Measurements from ENCODE around the gene ZNF366.

The ZNF366 gene

GRCh38 chr5:72487177-72487576, 20.0 kb downstream of the ZNF366 start:
- no peak for DNase-seq

DNA sequence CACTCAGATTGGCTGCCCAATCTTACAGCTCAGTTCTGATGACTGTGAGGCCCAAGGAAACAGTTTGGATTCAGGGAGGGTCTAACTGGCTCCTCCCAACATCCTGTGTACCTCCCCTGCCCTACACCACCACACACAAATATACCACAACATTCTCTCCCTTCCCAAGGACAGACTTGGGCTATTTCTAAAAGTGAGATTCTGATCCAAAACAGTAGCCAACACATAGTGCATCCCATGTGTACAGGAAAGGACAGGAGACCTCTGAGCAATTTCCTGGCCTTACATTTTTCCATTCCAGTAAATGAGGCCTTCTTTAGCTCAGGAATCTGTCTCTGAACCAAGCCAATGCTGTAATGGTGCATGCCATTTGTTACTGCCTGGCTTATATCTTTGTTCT, 20.8 kb downstream of the ZNF366 start:
- DNase-seq, result no peak

- DNase-seq, result no peak
These were observed 21.7 kb downstream of the ZNF366 start for GRCh38 chr5:72485430-72485974.

GRCh38 chr5:72482046-72482445, 25.2 kb downstream of the ZNF366 start:
- DNase-seq, result no peak

DNA sequence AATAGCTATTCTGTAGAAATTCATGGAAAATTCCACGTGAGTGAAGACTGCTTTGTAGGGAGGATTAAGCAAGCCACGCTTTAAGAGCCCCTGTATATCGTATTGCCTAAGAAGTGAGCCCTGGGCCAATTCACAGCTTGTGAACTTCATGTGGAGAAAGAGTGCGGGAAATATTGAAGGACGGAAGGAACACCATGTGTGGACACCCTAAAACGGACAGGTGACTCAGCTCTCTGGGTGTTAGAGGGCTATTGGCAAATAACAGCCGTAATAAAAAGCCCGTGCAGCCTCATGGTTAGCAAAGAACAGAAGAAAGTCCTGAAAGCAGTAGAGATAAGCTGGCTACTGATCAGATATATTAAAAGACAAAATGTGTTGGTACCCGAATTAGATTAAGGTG, 26.4 kb downstream of the ZNF366 start:
- DNase-seq, result no peak

DNA sequence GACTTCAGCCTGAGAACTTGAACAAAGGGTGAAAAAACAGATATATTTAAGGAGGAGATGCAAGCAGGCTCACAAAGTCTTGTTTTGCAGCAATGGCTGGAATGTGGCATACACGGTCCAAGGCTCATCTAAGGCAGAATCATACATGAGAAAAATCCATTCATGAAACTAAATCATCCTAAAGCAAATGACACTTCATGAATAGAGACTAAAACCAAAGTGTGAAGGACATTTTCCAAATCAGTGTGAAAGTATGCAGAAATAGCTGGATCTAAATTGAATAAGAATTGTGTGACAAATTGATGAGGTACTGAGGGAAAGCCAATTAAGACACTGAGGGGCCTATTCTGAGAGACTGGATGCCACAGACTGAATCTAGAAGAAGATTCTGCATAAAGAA, 27.3 kb downstream of the ZNF366 start:
- no peak for DNase-seq

GRCh38 chr5:72478684-72479083, 28.5 kb downstream of the ZNF366 start:
- DNase-seq, result no peak

DNA sequence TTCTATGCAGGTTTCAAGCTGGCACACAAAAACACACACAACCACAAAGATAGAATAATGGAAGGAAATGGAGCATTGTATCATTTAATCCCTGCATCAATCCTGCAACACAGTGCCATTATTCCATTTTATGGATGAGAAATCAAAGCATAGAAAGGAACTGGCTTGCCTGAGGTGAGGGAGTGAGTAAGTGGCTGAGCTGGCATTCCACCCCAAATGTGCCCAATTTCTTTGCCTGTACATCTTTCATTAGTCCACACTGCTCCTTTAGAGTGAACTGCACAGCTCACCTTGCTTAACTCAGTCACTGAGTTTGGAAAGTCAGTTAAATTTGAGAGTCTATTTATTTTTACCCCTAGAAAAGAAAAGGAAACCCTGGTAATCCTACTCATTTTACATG, 28.9 kb downstream of the ZNF366 start:
- DNase-seq, result no peak

DNA sequence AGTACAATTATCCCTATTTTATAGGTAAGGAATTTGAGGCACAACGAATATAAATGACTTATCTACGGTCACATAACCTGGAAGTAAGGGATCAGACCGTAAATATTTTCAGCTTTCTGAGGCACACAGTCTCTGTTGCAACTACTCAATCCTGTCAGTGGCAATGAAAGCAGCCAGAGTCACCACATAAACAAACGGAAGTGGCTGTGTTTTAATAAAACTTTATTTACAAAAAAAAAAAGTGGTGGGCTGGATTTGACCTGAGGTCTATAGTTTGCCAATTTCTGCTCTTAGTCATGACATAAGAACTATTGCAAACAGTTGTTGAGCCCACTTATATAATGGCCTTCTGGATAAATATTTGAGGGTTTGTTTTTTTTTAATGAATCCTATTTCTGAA, 29.6 kb downstream of the ZNF366 start:
- no peak for DNase-seq

DNA sequence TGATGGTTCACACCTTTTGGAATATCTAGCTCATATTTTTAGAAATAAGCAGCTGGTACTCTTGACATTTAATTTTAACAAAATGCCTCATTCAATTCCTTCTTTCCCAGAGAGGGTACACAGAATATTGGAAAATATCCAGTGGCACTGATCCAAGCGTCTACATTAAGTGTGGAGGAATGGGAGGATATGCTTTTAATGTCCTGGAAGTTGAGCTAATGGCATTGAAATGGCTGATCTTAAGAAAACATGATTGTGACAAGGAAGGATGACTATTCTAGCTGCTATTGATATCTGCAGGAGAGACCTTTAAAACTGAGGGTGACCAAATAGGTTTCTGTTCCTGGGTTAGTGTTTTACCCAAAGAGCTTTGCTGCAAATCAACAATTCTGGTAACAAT, 30.0 kb downstream of the ZNF366 start:
- no peak for DNase-seq

DNA sequence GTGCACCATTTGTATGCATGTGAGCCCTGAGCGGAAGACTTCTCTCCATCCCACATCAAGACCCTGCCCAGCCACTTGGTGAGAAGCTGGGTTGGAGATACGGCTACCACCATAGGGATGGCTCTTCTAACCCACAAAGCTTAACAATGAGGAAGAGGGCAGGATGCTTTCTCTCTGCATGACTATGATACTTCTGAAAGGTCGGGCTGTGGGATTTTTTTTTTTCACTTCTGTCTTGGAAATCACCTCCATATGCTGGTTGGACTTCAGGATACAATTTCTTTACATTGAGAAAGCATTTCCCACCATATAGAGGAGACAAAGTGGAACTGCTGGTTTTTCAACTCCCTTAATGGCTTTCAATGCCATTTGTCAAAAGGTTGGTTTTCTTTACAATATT, 30.5 kb downstream of the ZNF366 start:
- no peak for DNase-seq

DNA sequence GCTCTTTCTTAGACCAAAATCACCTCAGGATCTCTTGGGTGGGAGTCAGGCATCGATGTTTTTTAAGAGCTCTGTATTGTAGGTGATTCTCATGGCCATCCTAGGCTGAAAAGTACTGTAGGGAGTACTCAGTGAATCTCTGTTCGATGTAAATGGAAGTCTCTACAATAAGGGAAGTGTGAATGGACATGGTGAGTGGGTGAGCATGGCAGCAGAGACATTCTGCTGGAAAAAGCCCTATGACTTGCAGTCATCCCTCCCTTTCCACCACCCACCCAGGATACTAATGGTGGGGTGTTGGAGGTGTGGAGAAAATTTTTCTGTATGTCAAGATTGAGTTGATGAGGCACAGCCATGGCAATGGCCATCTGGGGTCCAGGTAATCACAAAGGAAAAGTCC, 30.9 kb downstream of the ZNF366 start:
- no peak for DNase-seq

DNA sequence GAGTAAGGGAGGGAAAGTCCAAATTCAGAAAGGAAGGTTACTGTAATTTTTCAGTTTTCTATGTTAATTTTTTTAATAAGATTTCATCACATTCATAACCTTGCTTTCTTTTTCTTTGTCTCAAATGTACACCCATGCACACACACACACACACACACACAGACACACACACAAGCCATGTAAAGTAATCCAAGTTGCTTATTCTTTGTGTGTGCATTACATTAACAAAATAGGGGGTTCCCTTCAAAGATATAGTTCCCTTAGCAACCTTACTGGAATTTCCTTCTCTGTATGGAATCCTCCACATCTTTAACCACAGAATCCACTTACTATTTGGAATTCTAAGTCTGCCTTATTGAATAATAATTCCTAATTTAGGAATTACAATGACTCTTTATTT, 32.7 kb downstream of the ZNF366 start:
- DNase-seq, result no peak

GRCh38 chr5:72474046-72474500, 33.1 kb downstream of the ZNF366 start:
- DNase-seq, result no peak

DNA sequence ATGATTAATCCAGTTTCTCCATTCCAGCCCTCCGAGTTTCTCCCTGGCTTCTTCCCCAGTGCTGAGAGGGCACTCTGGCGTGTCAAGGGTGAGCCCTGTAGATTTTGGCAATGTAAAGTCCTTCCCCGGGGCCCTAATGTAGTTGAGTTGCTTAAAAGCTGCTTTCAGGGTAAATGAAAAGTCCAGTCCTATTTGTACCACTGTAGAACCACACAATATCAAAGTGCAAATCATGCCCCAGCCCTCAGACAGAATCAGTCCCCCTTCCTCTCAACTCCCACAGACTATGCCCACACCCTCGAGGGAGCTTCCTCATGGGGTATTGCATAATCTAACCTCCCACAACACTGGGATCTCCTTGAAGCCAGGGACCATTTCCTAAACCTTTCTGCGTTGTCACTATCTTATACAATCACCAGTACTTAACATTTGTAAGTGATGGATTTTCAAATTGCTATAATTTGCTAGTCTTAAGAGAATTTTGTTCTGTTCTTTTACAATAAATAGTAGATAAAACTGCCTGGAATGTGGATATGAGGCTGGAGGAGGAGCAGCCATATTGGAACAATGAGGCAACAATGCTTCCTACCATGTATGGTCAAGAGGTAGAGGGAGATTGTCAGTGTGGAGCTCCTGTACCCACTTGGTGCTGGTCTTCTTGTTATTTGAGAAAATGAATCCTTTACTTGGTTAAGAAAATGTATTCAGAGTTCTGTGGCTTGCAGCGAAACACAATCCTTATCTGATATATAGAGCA, 34.4 kb downstream of the ZNF366 start:
- DNase-seq, result no peak

GRCh38 chr5:72472031-72472430, 35.2 kb downstream of the ZNF366 start:
- DNase-seq, result no peak

DNA sequence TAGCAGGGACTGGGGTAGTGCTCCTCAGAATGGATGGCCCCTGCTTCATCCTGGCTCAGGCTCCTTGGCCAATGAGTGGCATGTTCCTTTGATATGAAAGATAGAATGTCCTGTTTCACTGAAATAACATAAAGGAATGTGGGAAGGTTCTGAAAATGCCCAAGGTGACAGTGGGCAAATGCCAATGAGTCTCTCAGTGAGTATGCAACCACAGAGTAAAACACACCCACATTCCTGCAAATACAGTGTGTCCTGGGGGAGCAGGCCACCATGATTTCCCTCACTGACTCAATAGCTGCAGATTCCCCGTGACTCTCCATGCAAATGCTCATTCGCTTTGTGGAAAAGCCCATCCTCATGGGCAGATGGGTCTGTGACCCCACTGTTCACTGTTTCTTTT, 36.4 kb downstream of the ZNF366 start:
- DNase-seq, result no peak

DNA sequence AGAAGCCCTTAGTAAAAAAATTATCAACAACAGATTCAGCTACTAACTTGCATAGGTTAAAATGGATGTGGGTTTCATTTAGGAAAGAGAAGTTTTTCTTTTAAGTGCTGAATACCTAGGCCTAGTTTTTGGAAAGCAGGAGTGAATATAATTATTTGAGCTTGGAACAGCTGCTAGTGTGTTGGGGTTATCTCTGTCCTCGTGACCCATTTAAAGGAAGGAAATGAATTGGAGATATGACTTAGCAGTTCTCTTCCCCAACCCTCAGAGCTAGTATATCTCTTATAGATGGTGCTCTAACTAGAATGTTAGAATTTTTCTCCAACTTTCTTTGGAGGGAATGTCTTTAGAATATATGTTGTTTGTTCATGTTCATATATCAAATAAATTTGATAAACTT, 38.6 kb downstream of the ZNF366 start:
- no peak for DNase-seq

GRCh38 chr5:72468024-72468423, 39.2 kb downstream of the ZNF366 start:
- no peak for DNase-seq

DNA sequence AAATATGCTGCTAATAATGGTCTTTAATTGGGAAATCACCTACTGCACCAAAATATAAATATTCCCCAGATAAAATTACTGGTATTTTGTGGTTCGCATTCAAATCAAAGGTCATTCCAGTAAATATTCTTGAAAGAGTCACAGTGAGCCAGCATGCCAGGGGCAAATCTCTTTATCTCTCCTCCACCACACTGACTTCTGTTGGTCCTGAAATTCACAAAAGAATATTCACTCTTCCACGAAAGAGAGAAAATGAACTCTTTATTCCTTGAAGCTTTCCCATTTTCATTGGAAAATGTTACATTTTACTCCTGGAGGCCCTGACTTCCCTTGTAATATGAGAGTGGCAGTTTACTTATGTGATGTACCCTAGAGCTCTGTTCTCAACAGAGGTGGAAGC, 39.7 kb downstream of the ZNF366 start:
- DNase-seq, result no peak

GRCh38 chr5:72465601-72466563, 41.3 kb downstream of the ZNF366 start:
- DNase-seq, result no peak

GRCh38 chr5:72465066-72465465, 42.1 kb downstream of the ZNF366 start:
- DNase-seq, result no peak

GRCh38 chr5:72464071-72464470, 43.1 kb downstream of the ZNF366 start:
- no peak for DNase-seq
